ENCODE measurements around the gene TMEM150C.

DNA sequence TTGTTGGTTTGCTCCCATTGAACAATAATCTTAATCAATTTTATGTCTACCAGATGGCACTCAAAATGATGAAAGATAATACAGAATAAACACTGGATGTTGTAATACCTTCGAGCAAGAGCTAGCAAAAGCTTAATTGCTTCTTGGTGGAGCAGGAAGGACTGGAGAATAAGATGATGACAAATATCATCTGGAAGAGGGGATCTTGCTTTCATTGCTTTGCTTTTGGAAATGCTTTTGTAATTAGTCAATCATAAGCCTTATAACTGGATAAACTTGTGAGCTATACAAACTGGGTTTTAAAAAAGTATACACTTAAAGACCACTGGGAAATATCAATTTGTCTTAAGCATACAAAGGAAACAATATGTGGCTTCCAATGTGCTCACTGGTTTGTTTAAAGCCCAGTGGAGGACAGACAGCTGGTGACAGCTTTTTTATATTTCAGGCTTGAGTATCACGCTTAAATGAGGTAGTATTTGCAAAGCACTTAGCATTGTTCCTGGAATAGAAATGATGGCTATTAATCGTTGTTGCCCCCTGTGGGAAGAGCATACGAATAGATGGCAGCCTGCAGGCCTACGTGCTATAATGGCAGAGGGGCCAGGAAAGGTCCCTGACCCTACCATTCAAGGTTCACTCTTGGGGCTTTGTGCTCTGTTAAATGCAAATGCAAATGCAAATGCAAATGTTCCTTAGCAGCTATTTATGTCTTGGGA lies 61.2 kb downstream of the TMEM150C start:
- TF ChIP-seq CTCF (IDR thresholded peaks at IDR 0.05) (no peak), POLR2A (IDR thresholded peaks at IDR 0.05; ENCODE audit: low read length) (no peak), NPAS2 (CRISPR knock-in tag; IDR thresholded peaks at IDR 0.05; ENCODE audit: borderline replicate concordance) (no peak), EHMT2 (IDR thresholded peaks at IDR 0.05; ENCODE audit: low read depth) (no peak)

Measured in A549 (cell line).